Keratinocyte (primary cell): ENCODE results near the gene ALG5. TPM values are rescaled to one million over a fixed set of nuclear protein-coding genes. Genes with fewer than 3 reads are reported as not detected.

Source experiments
- DNase-seq: peaks from one replicate; pipeline ENCODE4 v3.0.0-alpha.2; 2011; ENCODE audit warnings: low read depth, missing footprints, low spot score
- FAIRE-seq: peaks from 2 replicates; lab custom pipeline; 2011; peaks lifted over from hg19 to GRCh38; lab: Jason Lieb, UNC
- H2AFZ ChIP-seq: 2 replicates; pipeline ENCODE4 v1.6.0; 2012; ENCODE audit warnings: low read length, control low read depth, inconsistent platforms; ENCODE audit not compliant: control insufficient read depth
- H3K27ac ChIP-seq: 2 replicates; pipeline ENCODE4 v1.5.1; 2011; ENCODE audit warnings: low read length; ENCODE audit not compliant: control insufficient read depth, insufficient read depth
- H3K27me3 ChIP-seq: 3 replicates; pipeline ENCODE4 v1.6.0; 2011; ENCODE audit warnings: low read length; ENCODE audit not compliant: control insufficient read depth, insufficient read depth; ENCODE audit errors: extremely low read depth
- H3K36me3 ChIP-seq, 2 experiments: 2 replicates in 1 of 2; 3 replicates in 1 of 2; pipeline ENCODE4 v1.5.1; 2011; ENCODE audit warnings: low read length in 2 of 2, mild to moderate bottlenecking in 1 of 2; ENCODE audit not compliant: control insufficient read depth in 2 of 2, insufficient read depth in 2 of 2; ENCODE audit errors: extremely low read depth in 1 of 2
- H3K4me1 ChIP-seq: 3 replicates; pipeline ENCODE4 v1.5.1; 2011; ENCODE audit warnings: low read length; ENCODE audit not compliant: control insufficient read depth, insufficient read depth; ENCODE audit errors: extremely low read depth
- H3K4me2 ChIP-seq: 3 replicates; pipeline ENCODE4 v1.6.0; 2011; ENCODE audit warnings: low read depth, low read length; ENCODE audit not compliant: control insufficient read depth, insufficient read depth; ENCODE audit errors: extremely low read depth
- H3K4me3 ChIP-seq, 3 experiments: fragments of 200-600 bp in 1 of 3; sonication (generic) in 1 of 3; 2 replicates in 2 of 3; 3 replicates in 1 of 3; pipeline ENCODE4 v1.5.1; 2011 to 2016; ENCODE audit warnings: low read length in 3 of 3, mild to moderate bottlenecking in 3 of 3, control low read depth in 2 of 3, inconsistent platforms in 1 of 3, low read depth in 1 of 3, mixed read lengths in 1 of 3, mixed run types in 1 of 3, moderate library complexity in 1 of 3; ENCODE audit not compliant: control insufficient read depth in 2 of 3, insufficient read depth in 2 of 3; ENCODE audit errors: extremely low read depth in 1 of 3
- H3K79me2 ChIP-seq: 2 replicates; pipeline ENCODE4 v1.6.0; 2012; ENCODE audit warnings: low read length; ENCODE audit not compliant: control insufficient read depth, insufficient read depth
- H3K9ac ChIP-seq: 3 replicates; pipeline ENCODE4 v1.6.0; 2011; ENCODE audit warnings: low read length; ENCODE audit not compliant: control insufficient read depth, insufficient read depth; ENCODE audit errors: extremely low read depth
- H3K9me1 ChIP-seq: 3 replicates; pipeline ENCODE4 v1.6.0; 2011; ENCODE audit warnings: low read length; ENCODE audit not compliant: control insufficient read depth, insufficient read depth; ENCODE audit errors: extremely low read depth
- H3K9me3 ChIP-seq: 2 replicates; pipeline ENCODE4 v1.5.1; 2012; ENCODE audit warnings: low read depth, low read length; ENCODE audit not compliant: control insufficient read depth
- H4K20me1 ChIP-seq: 3 replicates; pipeline ENCODE4 v1.6.0; 2011; ENCODE audit warnings: low read length; ENCODE audit not compliant: control insufficient read depth, insufficient read depth; ENCODE audit errors: extremely low read depth
- CTCF ChIP-seq, 3 experiments: IDR thresholded peaks in 1 of 3; conservative IDR thresholded peaks in 1 of 3; optimal IDR thresholded peaks in 1 of 3; 2 replicates in 2 of 3; 3 replicates in 1 of 3; pipeline versions ENCODE3 to v1.5.1; 2011; ENCODE audit warnings: low read length in 3 of 3, mild to moderate bottlenecking in 3 of 3, moderate library complexity in 2 of 3, control low read depth in 1 of 3, inconsistent platforms in 1 of 3; ENCODE audit not compliant: insufficient read depth in 2 of 3; ENCODE audit errors: extremely low read depth in 1 of 3
- EZH2 ChIP-seq: IDR thresholded peaks from one replicate; pipeline ENCODE4 v1.6.1; 2012; ENCODE audit warnings: inconsistent platforms, mild to moderate bottlenecking, low read length, moderate library complexity
- dilution Hi-C: fragments of 300-500 bp; cut with MboI; formaldehyde crosslinking; loops from one replicate; pipeline ENCODE4 v1.7.0; 2020; ENCODE audit warnings: low sequenced_read_pairs; ENCODE audit not compliant: extremely low pct_ligation_motif_present
- polyA plus RNA-seq, 5 experiments: library from polyadenylated mRNA; depleted of rRNA in 3 of 5; stranded (reverse) in 3 of 5; stranded (forward) in 1 of 5; unstranded in 1 of 5; fragments of >200 nt; gene quantifications; 1 replicate in 1 of 5; 2 replicates in 3 of 5; 3 replicates in 1 of 5; pipeline versions ENCODE4 v1.2.1 to v1.2.3, GENCODE V29; 2011 to 2012; ENCODE audit warnings: missing spikeins in 2 of 5, low read depth in 1 of 5, low replicate concordance in 1 of 5

ALG5 gene
- polyA plus RNA-seq, 1 donor (not counting 4 experiments of a cell fraction or from before 2014, with no cell fraction given) = 63.9 TPM

- no peak for FAIRE-seq
- Histone ChIP-seq H3K79me2 (no peaks in the 10 kb centered on the region), H4K20me1 (no peaks in the 10 kb centered on the region)
Observed at GRCh38 chr13:36912973-36913372, 86.2 kb downstream of the ALG5 start.

GRCh38 chr13:36912369-36912768 is 86.8 kb downstream of the ALG5 start:
- H3K4me2 ChIP-seq = no peak overlapping the region
- peaks cover 3% of the 10 kb centered on the region for H3K27me3 ChIP-seq
- H3K9ac ChIP-seq = no peak overlapping the region
- FAIRE-seq (no peak), DNase-seq (no peak)
- no peaks in the 10 kb centered on the region for H3K36me3 ChIP-seq
- no peak overlapping the region for H3K4me3 ChIP-seq
- H4K20me1 ChIP-seq = no peaks in the 10 kb centered on the region
- no peak overlapping the region for H3K27ac ChIP-seq
- no peaks in the 10 kb centered on the region for H3K9me1 ChIP-seq
- no peaks in the 10 kb centered on the region for H3K9me3 ChIP-seq
- H2AFZ ChIP-seq = no peak overlapping the region
- dilution Hi-C loops = no loop called here
- H3K79me2 ChIP-seq = no peaks in the 10 kb centered on the region
- TF ChIP-seq CTCF (optimal IDR thresholded peaks at IDR 0.05 in 1 of 3, IDR thresholded peaks at IDR 0.05 in 1 of 3, conservative IDR thresholded peaks at IDR 0.05 in 1 of 3; ENCODE audit: extremely low read depth in 1 of 3, insufficient read depth in 2 of 3, low read length in 3 of 3) (no peak), EZH2 (no peak)
- H3K4me1 ChIP-seq = no peaks in the 10 kb centered on the region

More at GRCh38 chr13:36912973-36913372, 86.2 kb downstream of the ALG5 start:
- dilution Hi-C loops = no loop called here
- H3K4me2 ChIP-seq = no peak overlapping the region
- H3K4me3 ChIP-seq = no peak overlapping the region
- H3K9me3 ChIP-seq = no peaks in the 10 kb centered on the region
- no peaks in the 10 kb centered on the region for H3K9me1 ChIP-seq
- H3K4me1 ChIP-seq = no peaks in the 10 kb centered on the region
- H3K27me3 ChIP-seq = peaks cover 3% of the 10 kb centered on the region
- no peak for DNase-seq
- no peaks in the 10 kb centered on the region for H3K36me3 ChIP-seq
- no peak for TF ChIP-seq CTCF (optimal IDR thresholded peaks at IDR 0.05 in 1 of 3, IDR thresholded peaks at IDR 0.05 in 1 of 3, conservative IDR thresholded peaks at IDR 0.05 in 1 of 3; ENCODE audit: extremely low read depth in 1 of 3, insufficient read depth in 2 of 3, low read length in 3 of 3)
- H2AFZ ChIP-seq = no peak overlapping the region
- H3K9ac ChIP-seq = no peak overlapping the region
- no peak overlapping the region for H3K27ac ChIP-seq
